HG03196 (cell line): ENCODE measurements around the gene RBL1.
A peak's percentile ranks its signal among the peaks of the same experiment; 100 is the strongest.
"Not testable (repeated sequence)": the region's sequence is repeated elsewhere in the genome, so short reads cannot be mapped to it uniquely, and the experiment has no call there.

Source experiments
- ATAC-seq: cut with Tn5 transposase; IDR thresholded peaks from one replicate; pipeline ENCODE4 v1.9.1; 2021; ENCODE audit not compliant: unreplicated experiment

RBL1 gene

GRCh38 chr20:37095599-37096414 lies at the start of gene RBL1:
TSS of gene RBL1 (minus strand) at chr20:37095997. CDS start at chr20:37095928, 69 bp downstream.
- peak; percentile 78 for ATAC-seq

GRCh38 chr20:37144856-37145404 lies 49.1 kb upstream of the RBL1 start:
- ATAC-seq = no peak

- no peak for ATAC-seq
Observed at GRCh38 chr20:37142708-37143107, 46.9 kb upstream of the RBL1 start.

- no peak for ATAC-seq
Observed at GRCh38 chr20:37137547-37137946, 41.8 kb upstream of the RBL1 start.

GRCh38 chr20:37133952-37134351 lies 38.2 kb upstream of the RBL1 start:
- ATAC-seq = no peak

- ATAC-seq = no peak
Observed at GRCh38 chr20:37131486-37131885, 35.7 kb upstream of the RBL1 start.

- no peak for ATAC-seq
Observed at GRCh38 chr20:37128803-37129202, 33.0 kb upstream of the RBL1 start.

- not testable (repeated sequence) for ATAC-seq
Observed at GRCh38 chr20:37126290-37126689, 30.5 kb upstream of the RBL1 start.

GRCh38 chr20:37123441-37123840 lies 27.6 kb upstream of the RBL1 start:
- ATAC-seq = no peak

- no peak for ATAC-seq
Observed at GRCh38 chr20:37120497-37120896, 24.7 kb upstream of the RBL1 start.

GRCh38 chr20:37119356-37120036 lies 23.7 kb upstream of the RBL1 start:
- no peak for ATAC-seq

- ATAC-seq = no peak
Observed at GRCh38 chr20:37114012-37114411, 18.2 kb upstream of the RBL1 start.

- no peak for ATAC-seq
Observed at GRCh38 chr20:37111926-37112455, 16.2 kb upstream of the RBL1 start.

GRCh38 chr20:37108676-37109075 lies 12.9 kb upstream of the RBL1 start:
- no peak for ATAC-seq

- ATAC-seq = no peak
Observed at GRCh38 chr20:37102571-37102970, 6.8 kb upstream of the RBL1 start.

GRCh38 chr20:37096415-37097041 lies 731 bp upstream of the RBL1 start:
- ATAC-seq = peak; percentile 9

GRCh38 chr20:37095108-37095598 lies 644 bp downstream of the RBL1 start:
- no peak for ATAC-seq

GRCh38 chr20:37090407-37090806 lies 5.4 kb downstream of the RBL1 start:
- ATAC-seq = no peak

- no peak for ATAC-seq
Observed at GRCh38 chr20:37081717-37082289, 14.0 kb downstream of the RBL1 start.

GRCh38 chr20:37077009-37077408 lies 18.8 kb downstream of the RBL1 start:
- no peak for ATAC-seq
